T-cell (primary cell): ENCODE results near the gene DCBLD1. TPM values are rescaled to one million over a fixed set of nuclear protein-coding genes. Genes with fewer than 3 reads are reported as not detected.

Experiments used
- total RNA-seq, 35 experiments: library from RNA in 6 of 35; stranded (reverse) in 6 of 35; fragments of 120-200 nt in 1 of 35; gene quantifications; one replicate each; pipeline versions ENCODE4 v1.2.1 to v1.2.4 and lab custom pipeline; 2013 to 2026

The DCBLD1 gene
- total RNA-seq, 5 donors from 2014 or later (not counting 1 experiment from before 2014, with no cell fraction given): 2.2 to 7.3 (median 4.2) TPM

Other genes starting within 250 kb of the DCBLD1 start
- gene VGLL2, start 217.1 kb upstream of the DCBLD1 start, total RNA-seq: not detected
- gene ROS1, start 56.7 kb upstream of the DCBLD1 start, total RNA-seq: under 1 TPM in 3 of 5 donors, not detected in 2; 0.03 to 0.07 (median 0.06) TPM
- 10 to 100 TPM; 20.8 to 30.2 (median 27.5) TPM for gene GOPC, start 119.8 kb downstream of the DCBLD1 start, total RNA-seq
- gene NUS1, start 192.8 kb downstream of the DCBLD1 start, total RNA-seq: 10 to 100 TPM; 21.7 to 33.1 (median 28.0) TPM